GM06990 (cell line): ENCODE results near the gene ARID3A.

ENCODE experiments used
- DNase-seq: peaks from one replicate; pipeline ENCODE4 v3.0.0-alpha.2; 2011; ENCODE audit not compliant: insufficient read length; ENCODE audit errors: extremely low read depth
- H3K27me3 ChIP-seq: replicated peaks from 2 replicates; pipeline ENCODE4 v1.6.0; 2011; ENCODE audit warnings: low read length; ENCODE audit not compliant: control insufficient read depth, insufficient read depth
- H3K36me3 ChIP-seq: 2 replicates; pipeline ENCODE4 v1.5.1; 2011; ENCODE audit warnings: low read length; ENCODE audit not compliant: control insufficient read depth, insufficient read depth
- H3K4me3 ChIP-seq: replicated peaks from 2 replicates; pipeline ENCODE4 v1.5.1; 2011; ENCODE audit warnings: low read depth, mild to moderate bottlenecking, control low read depth, low read length
- TF ChIP-seq, protein P1 (sequence below): IDR thresholded peaks from 2 replicates; pipeline ENCODE4 v1.5.1; 2011; ENCODE audit warnings: low read length, control low read depth, mild to moderate bottlenecking, inconsistent platforms; ENCODE audit not compliant: insufficient read depth, poor library complexity, severe bottlenecking

The ARID3A gene

GRCh38 chr19:979318-979741 lies 53.5 kb downstream of the ARID3A start:
- DNase-seq, result no peak
- H3K36me3 ChIP-seq, result no peaks in the 10 kb centered on the region
- H3K4me3 ChIP-seq, result no peak overlapping the region
- H3K27me3 ChIP-seq, result no peaks in the 10 kb centered on the region
- TF ChIP-seq, protein P1, sequence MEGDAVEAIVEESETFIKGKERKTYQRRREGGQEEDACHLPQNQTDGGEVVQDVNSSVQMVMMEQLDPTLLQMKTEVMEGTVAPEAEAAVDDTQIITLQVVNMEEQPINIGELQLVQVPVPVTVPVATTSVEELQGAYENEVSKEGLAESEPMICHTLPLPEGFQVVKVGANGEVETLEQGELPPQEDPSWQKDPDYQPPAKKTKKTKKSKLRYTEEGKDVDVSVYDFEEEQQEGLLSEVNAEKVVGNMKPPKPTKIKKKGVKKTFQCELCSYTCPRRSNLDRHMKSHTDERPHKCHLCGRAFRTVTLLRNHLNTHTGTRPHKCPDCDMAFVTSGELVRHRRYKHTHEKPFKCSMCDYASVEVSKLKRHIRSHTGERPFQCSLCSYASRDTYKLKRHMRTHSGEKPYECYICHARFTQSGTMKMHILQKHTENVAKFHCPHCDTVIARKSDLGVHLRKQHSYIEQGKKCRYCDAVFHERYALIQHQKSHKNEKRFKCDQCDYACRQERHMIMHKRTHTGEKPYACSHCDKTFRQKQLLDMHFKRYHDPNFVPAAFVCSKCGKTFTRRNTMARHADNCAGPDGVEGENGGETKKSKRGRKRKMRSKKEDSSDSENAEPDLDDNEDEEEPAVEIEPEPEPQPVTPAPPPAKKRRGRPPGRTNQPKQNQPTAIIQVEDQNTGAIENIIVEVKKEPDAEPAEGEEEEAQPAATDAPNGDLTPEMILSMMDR, result no peak

DNA sequence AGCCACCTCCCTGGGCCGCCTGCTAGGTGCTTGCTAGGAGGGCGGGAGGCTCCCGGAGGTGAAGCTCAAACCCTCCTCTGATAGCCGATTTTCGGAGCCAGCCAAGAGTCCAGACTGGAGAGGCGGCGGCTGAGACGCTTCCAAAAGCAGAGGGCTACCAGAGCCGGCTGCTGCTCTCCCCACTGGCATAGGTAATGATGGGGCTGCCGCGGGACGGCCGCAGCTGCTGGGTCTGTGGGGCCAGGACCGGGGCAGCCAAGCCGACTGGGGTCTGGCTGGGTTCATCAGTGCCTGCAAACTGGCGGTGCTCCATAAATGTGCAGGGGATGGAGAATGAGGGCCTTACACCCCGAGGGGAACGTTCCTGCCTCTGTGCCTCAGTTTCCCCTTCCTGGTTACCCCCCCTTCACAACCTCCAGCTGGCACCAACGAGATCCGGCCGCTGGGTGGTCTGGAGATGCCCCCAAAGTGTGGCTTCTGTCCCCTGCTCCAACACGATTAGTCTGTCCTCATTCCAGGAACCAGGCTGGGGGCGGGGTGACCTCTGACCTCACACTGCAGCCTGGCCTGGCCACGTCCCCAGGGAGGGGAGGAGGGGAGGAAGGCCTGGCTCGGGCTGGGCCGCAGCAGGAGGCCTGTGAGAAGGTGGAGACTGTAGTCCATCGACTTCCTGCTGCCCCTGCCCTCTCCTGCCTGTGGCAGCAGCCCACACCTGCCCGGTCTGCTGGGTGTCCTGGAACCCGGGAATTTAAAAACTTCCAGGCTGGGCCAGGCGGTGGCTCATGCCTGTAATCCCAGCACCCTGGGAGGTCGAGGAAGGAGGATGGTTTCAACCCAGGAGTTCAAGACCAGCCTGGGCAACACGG lies 54.5 kb downstream of the ARID3A start:
- no peak overlapping the region for H3K4me3 ChIP-seq
- TF ChIP-seq, protein P1, result no peak
- DNase-seq, result no peak
- no peaks in the 10 kb centered on the region for H3K27me3 ChIP-seq
- no peaks in the 10 kb centered on the region for H3K36me3 ChIP-seq

- Histone ChIP-seq H3K36me3 (peaks cover 4% of the 10 kb centered on the region), H3K4me3 (peak overlapping the region; percentile 19), H3K27me3 (no peaks in the 10 kb centered on the region)
- TF ChIP-seq, protein P1, result peak; percentile 17
- peak; percentile 86 for DNase-seq
Observed at GRCh38 chr19:982567-983170, 56.8 kb downstream of the ARID3A start.

DNA sequence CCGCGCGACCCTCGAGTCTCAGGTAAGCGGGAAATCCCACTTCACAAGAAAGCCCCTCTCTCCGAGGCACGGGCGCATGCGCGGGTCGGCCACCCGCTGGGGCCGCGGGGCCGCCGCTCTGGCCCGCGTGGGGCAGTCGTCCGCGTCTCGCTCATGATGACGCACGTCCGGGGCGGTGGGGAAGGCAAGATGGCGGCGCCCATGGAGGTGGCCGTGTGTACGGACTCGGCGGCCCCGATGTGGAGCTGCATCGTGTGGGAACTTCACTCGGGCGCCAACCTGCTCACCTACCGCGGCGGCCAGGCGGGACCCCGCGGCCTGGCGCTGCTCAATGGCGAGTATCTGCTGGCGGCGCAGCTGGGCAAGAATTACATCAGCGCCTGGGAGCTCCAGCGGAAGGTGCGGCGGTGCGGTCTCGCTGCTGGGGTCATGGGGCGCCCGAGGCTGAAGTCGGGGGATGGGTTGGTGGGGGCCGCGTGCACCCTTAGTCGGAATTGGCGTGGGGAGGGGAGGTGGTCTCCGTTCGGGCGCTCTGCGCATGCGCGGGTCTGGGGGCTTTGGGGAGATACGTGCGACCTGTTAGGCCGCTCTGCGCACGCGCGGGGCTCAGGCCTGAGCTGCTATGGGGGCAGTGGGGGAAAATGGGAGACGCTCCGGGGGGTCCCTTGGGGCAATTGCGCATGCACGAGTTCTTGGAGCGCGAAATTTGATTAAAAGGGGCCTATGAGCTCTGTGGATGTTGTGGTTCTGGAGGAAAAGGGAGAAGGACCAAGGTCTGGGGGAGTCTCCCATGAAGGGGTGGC lies 58.5 kb downstream of the ARID3A start, which contains the start of gene WDR18:
Gene WDR18 (plus strand): TSS at position 181 of the 803 bp plus-strand sequence. CDS start 9 bp downstream, at position 190.
- Histone ChIP-seq H3K36me3 (peaks cover 11% of the 10 kb centered on the region), H3K4me3 (peak within 1 kb of the TSS; percentile 95), H3K27me3 (no peaks in the 10 kb centered on the region)
- DNase-seq, result peak; percentile 94
- TF ChIP-seq, protein P1, result no peak

DNA sequence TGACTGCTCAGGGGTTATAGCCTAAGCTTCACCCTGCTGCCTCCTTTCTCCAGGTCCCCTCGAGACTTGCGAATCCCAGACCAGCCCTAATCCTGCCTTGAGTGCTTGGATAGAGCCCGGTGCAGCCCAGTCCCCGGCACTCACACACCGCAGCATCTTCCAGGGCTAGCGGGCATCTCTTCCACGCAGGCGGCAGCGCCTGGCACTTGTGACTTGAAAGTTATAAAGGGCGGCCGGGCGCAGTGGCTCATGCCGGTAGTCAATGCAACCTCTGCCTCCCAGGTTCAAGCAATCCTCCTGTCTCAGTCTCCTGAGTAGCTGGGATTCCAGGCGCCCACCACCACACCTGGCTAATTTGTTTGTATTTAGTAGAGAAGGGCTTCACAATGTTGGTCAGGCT lies 60.2 kb downstream of the ARID3A start:
- peaks cover 18% of the 10 kb centered on the region for H3K36me3 ChIP-seq
- DNase-seq, result no peak
- TF ChIP-seq, protein P1, result no peak
- no peak overlapping the region for H3K4me3 ChIP-seq
- no peaks in the 10 kb centered on the region for H3K27me3 ChIP-seq
